ELR (cell line): ENCODE data around the gene PTH2R.
"Not testable (repeated sequence)": the region's sequence is repeated elsewhere in the genome, so short reads cannot be mapped to it uniquely, and the experiment has no call there.

Experiments
- DNase-seq: peaks from one replicate; pipeline ENCODE4 v3.0.0-alpha.2; 2015; ENCODE audit warnings: low read depth

The PTH2R gene

DNA sequence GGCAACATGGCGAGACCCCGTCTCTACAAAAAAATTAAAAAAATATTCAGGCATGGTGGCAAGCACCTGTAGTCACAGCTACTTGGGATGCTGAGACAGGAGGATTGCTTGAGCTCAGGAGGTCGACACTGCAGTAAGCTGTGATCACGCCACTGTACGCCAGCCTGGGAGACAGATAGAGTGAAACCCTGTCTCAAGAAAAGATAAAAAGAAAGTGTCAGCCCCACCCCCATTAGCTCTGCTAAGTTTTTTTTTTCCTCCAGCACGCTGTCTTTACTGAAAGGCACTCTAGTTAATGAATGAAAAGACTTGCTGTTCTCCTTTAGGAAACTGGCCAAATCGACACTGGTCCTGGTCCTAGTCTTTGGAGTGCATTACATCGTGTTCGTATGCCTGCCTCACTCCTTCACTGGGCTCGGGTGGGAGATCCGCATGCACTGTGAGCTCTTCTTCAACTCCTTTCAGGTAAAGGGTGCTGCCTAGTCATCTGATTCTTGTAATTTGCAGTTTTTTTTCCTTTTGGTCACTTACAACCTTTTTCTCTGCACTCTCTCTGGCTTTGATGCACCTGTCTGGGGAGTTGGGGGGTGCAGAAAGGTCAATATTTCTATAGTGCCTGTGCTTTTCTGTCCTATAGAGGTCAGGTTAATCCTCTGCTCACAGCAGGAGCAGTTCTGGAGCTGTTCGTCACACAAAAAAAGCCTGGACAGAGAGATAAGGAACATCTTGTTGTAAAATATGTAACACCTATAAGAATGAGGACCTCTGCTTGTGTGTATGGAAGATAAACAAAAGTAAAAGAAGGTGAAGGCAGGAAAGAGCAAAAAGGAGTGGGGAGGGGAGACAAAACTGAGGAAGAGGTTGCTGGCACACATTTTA is 82.3 kb downstream of the PTH2R start:
- DNase-seq: no peak

DNA sequence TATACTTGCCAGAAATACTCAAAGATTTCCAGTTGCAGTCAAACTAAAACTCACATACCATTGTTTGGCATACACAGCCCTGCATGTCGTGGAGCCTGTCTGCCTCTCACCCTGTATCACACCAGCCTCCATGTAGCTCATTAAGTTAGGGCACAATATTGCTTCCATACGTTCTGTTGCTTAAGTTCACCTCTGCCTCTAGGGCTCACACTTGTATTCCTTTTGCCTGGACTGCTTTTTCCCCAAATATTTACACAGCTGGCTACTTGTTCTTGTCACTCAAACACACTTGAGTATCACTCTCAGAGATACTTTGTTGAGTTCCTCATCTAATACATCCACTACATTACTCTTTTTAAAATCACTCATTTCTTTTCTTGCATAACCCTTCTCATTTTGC is 83.1 kb downstream of the PTH2R start:
- DNase-seq: no peak

DNA sequence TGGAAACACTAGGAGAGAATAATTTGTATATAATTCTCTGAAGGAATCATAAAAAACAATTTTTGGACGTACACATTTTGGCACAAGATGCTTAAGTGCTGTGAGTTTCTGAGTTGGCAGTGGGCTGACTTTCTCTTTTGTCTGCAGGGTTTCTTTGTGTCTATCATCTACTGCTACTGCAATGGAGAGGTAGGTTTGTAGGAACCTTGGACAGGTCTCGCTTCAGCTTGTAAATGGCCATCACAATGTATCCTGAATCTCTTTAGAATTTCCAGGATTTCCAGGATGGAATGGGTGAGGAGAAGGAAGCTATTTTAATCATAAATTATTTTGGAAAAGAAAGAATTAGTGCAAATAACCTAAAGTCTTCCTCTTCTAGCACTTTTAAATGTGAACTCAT is 83.9 kb downstream of the PTH2R start:
- no peak for DNase-seq

DNA sequence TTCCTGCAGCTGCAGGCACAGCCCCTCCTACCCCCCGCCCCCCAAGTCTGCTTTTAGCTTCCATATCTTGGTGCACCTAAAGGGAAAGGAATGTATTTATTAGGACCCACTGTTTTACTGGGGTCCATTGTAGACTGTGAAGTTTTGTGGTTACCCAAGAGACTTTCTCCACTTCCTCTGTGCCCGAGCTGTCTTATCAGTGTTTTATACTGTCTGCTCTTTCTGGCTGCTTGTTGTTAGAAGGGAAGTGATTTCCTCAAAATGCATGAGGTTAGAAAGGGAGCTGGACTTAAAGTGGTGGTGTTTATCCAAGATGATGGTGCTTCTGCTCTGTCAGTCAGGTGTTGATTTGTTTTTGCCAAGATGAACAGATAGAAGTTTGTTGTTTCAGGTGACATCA is 85.0 kb downstream of the PTH2R start:
- DNase-seq: no peak

DNA sequence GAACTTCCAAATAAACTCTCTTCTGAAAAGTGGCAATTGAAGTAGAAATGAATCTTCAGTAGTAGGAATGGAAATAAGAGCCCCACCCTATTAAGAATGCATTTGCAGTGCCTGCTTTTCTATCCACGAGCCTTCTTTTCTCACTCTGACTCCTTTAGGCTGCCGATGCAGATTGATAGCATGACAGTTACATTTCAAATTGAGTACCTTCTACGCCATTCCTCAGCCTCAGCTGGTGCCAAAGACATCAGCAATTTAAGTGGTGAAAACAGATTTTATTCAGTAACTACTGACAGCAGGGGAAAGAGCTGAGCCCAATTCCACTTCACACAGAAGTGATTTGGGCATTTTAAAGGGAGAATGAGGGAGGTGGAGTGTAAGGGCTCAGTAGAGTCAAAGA is 85.5 kb downstream of the PTH2R start:
- no peak for DNase-seq

DNA sequence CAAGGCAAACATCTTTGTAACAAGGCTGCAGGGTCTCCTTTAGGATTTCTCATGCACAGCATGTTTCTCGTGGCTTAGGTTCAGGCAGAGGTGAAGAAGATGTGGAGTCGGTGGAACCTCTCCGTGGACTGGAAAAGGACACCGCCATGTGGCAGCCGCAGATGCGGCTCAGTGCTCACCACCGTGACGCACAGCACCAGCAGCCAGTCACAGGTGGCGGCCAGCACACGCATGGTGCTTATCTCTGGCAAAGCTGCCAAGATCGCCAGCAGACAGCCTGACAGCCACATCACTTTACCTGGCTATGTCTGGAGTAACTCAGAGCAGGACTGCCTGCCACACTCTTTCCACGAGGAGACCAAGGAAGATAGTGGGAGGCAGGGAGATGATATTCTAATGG is 86.6 kb downstream of the PTH2R start:
- DNase-seq: no peak

DNA sequence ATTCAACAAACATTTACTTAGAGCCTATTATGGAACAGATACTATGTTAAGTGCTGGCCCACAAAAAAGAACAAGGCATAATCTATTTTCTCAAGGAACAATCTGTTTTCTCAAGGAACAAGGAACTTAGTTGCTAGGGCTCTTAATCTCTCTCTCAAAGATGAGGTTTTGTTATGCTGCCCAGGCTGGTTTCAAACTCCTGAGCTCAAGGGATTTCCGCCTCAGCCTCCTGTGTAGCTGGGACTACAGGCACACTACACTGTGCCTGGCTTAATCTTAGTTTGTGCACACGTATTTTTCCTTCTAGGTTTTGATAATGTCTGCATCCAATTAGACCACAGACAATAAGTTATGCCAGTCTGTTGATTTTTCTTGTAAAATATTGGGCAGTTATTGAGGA is 89.5 kb downstream of the PTH2R start:
- no peak for DNase-seq

DNA sequence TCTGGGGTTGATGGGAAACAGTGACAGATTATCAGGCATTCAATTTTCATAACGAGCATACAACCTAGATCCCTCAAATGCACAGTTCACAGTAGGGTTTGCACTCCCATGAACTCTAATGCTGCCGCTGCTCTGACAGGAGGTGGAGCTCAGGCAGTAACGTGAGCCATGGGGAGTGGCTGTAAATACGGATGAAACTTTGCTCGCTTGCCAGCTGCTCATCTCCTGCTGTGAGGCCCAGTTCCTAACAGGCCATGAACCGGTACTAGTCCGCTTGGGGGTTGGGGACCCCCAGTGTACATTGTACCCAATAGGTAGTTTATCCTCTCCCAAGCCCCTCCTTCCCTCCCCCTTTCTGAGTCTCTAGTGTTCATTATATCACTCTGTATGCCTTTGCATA is 94.6 kb downstream of the PTH2R start:
- no peak for DNase-seq

DNA sequence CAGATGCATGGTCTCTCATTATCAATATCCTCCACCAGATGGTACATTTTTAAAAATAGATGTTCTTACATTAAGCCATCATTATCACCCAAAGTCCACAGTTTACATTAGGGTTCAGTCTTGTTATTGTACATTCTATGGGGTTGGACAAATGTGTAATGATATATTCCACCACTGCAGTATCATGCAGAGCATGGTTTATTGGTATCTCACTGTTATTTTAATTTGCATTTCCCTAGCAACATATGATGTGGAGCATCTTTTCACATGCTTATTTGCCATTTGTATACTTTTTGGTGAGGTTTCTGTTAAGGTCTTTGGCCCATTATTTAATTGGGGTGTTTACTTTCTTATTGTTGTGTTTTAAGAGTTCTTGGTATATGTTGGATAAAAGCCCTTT is 95.7 kb downstream of the PTH2R start:
- no peak for DNase-seq

DNA sequence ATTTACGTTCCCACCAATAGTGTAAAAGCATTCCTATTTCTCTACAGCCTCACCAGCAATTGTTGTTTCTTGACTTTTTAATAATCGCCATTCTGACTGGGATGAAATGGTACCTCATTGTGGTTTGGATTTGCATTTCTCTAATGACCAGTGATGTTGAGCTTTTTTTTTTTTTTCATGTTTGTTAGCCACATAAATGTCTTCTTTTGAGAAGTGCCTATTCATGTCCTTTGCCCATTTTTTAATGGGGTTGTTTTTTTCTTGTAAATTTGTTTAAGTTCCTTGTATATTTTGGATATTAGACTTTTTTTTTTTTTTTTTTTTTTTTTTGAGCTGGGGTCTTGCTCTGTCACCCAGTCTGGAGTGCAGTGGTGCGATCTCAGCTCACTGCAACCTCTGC is 98.8 kb downstream of the PTH2R start:
- DNase-seq: not testable (repeated sequence)

DNA sequence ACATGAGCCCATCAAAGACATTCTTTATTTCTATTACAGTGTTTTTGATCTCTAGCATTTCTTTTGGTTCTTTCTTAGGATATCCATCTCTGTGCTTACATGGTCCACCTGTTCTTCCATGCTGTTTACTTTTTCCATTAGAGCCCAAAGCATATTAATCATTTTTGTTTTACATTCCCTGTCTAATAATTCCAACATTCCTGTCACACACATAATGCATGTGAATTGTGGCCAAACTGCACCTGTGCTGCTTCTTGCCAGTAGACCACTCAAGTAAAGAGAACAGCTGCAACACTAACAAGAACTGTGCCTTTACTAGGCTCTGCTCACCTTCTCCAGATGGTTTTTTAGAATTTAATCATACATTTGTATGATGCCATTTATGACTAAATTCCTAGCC is 103.0 kb downstream of the PTH2R start:
- no peak for DNase-seq

DNA sequence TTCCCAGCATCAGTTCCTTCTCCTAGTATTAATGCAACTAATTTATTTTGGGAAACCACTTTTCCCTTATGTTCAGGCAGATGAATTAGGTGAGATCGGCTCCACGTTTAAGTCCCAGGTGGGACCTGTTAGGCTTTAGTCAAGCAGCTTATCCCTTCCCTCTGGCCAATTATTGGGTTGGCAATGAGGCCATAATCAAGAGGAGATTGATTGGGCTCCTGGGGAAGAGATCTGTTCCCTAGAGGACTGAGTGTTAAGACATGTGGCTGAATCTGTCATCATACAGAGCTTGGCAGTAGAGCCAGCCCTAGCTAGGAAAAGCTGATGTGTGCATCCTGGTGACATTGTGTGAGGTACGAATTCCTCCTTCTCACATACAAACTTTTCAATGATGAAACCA is 104.4 kb downstream of the PTH2R start:
- DNase-seq: no peak

DNA sequence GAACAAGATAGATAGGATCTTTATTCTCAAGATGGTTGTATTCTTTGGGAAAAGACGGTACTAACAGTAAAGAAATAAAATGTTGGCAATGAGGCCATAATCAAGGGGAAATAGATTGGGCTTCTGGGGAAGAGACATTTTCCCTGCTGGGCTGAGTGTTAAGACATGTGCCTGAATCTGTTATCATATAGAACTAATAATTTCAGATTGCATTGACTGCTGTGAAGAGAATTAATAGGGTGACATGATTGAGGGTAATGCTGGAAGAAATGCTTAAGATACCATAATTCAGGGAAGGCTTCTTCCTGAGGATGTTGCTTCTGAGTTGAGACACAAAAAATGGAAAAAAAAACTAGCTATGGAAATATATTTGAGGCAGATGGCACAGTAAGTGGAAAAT is 105.0 kb downstream of the PTH2R start:
- no peak for DNase-seq

DNA sequence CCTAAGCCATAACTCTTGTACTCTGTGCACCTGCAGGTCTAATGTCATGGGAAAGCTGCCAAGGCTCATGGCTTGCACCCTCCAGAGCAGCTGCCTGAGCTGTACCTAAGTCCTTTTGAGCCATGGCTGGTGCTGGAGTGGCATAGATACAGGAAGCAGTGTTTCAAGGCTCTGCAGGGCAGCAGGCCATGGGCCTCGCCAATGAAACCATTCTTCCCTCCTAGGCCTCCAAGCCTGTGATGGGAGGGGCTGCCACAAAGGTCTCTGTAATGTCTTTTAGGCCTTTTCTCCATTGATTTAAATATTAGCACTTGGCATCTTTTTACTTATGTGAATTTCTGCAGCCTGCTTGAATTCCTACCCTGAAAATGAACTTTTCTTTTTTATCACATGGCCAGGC is 108.5 kb downstream of the PTH2R start:
- DNase-seq: no peak

DNA sequence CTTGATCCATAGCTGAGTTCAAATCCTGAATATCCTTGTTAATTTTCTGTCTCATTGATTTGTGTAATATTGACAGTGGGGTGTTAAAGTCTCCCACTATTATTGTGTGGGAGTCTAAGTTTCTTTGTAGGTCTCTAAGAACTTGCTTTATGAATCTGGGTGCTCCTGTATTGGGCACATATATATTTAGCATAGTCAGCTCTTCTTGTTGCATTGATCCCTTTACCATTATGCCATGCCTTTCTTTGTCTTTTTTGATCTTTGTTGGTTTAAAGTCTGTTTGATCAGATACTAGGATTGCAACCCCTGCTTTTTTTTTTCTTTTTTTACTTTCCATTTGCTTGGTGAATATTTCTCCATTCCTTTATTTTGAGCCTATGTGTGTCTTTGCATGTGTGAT is 116.5 kb downstream of the PTH2R start:
- DNase-seq: not testable (repeated sequence)

DNA sequence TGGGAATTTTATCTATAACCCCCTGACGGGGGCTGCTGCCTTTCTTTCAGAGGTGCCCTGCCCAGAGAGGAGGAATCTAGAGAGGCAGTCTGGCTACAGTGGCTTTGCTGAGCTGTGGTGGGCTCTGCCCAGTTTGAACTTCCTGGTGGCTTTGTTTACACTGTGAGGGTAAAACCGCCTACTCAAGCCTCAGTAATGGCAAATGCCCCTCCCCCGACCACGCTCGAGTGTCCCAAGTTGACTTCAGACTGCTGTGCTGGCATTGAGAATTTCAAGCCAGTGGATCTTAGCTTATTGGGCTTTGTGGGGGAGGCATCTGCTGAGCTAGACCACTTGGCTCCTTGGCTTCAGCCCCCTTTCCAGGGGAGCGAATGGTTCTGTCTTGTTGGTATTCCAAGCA is 118.6 kb downstream of the PTH2R start:
- not testable (repeated sequence) for DNase-seq

DNA sequence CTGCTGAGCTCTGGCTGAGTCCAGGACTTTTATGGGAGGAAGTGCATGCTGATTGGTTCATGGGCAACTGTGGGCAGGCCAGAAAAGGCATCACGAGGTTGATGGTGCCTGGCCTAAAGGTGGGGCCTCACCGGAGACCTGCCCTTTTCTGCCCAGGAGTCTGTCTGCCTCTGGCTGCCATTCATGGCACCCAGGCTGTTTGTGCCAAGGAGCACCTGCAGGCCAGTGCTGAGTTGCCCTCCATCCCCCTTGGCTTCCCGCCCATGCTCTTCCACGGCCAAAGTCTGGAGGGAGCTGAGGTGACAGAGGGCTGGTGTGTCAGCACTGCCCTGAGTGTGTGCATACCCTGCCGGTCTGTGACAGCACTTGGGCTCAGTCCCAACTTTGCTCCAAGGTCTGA is 123.2 kb downstream of the PTH2R start:
- no peak for DNase-seq

DNA sequence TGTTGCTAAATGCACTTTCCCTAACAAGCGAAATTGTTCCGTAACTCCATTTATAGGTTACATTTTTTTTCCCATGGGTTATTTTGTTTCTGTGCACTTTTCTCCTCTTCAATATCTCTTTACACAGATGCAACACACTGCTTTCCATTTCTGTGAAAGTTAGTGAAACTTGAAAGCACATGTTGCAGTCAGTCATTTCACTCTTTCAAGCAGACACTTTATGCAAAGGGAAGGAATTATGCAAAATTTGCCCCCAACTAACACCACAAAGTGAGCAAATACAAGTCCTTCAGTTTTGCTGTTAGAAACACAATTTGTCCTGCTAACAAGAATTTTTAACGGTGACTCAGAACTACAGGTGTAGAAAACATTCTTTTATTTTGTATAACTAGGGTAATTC is 124.8 kb downstream of the PTH2R start:
- DNase-seq: no peak

DNA sequence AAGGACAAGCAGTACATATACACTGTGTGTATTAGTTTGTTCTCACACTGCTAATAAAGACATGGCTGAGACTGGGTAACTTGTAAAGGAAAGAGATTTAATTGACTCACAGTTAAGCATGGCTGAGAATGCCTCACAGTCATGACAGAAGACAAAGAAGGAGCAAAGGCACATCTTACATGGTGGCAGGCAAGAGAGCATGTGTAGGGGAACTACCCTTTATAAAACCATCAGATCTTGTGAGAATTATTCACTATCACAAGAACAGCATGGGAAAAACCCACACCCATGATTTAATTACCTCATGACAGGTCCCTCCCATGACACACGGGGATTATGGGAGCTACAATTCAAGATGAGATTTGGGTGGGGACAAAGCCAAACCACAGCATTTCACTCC is 129.0 kb downstream of the PTH2R start:
- not testable (repeated sequence) for DNase-seq

DNA sequence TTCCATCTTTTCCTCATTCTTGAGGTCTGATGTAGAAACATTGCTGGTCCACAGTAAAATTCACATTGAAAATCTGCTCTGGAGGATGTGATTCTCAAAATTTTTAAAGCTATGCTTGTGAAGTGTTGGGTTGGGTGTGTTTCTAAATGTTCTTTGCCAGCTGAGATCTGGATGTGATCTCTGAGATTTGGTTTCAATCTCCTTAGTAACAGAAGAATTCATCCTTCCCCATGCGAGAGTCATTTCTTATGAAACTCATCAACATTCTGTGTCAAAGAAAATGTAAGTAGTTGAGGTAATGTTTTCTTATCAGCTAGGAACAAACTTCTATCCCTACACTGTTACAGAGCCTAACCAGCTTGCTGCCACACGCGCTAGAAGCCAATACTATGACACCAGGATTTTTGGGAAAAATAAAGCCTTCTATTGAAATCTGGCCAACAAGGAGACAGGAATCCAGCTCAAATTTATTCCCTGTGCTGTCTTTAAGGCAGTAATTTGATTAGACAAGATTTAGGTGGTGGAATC is 134.9 kb downstream of the PTH2R start:
- no peak for DNase-seq

DNA sequence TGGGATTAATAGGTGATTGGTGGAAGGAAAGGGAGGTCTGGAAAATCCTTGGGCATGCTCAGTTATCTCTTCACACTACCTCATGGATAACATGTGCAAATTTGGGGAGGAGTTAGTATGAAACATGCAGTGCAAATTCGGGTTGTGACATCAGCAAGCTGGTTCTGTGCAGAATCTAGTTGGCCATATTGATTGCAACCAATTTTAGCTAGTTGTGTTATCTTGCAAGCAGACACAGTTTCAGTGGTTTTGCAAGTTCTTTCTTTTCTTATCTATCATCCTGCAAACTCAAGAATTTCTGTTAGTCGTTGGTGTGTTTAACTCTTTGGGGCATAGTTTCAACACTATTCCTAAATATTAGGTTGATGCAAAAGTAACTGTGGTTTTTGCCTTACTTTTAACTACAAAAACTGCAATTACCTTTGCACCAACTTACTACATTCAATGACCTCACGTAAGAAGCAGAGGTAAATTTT is 135.4 kb downstream of the PTH2R start:
- DNase-seq: no peak

DNA sequence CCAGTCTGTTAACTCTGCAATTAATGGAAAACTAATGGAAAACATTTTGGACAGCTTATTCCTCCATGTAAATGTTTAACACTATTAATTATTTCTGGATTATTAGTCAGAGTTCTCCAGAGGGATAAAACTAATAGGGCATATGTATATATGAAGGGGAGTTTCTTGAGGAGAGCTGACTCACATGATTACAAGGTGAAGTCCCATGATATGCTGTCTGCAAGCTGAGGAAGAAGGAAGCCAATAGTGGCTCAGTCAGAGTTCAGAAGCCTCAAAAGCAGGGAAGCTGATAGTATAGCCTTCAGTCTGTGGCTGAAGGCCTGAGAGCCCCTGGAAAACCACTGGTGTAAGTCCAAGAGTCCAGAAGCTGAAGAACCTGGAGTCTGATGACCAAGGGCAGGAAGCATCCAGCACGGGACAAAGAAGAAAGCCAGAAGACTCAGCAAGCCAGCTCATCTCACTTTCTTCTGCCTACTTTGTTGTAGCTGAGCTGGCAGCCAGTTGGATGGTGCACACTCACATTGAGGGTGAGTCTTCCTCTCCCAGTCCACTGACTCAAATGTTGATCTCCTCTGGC is 136.0 kb downstream of the PTH2R start:
- no peak for DNase-seq
